Muscle layer of duodenum (tissue), 2 donors: Measurements from ENCODE around the gene TLR1.
"Not testable (repeated sequence)": the region's sequence is repeated elsewhere in the genome, so short reads cannot be mapped to it uniquely, and the experiment has no call there.

Experiments
- H3K27ac ChIP-seq: one replicate; pipeline ENCODE4 v1.7.0; 2013; ENCODE audit warnings: mild to moderate bottlenecking, low read length
- H3K27me3 ChIP-seq: one replicate; pipeline ENCODE4 v1.7.0; 2013; ENCODE audit warnings: low read depth, mild to moderate bottlenecking, control low read depth, low read length
- H3K36me3 ChIP-seq, 2 donors: one replicate each; pipeline ENCODE4 v1.7.0; 2013; ENCODE audit warnings: low read length in 2 of 2, control low read depth in 1 of 2, mild to moderate bottlenecking in 1 of 2; ENCODE audit not compliant: insufficient read depth in 2 of 2, control insufficient read depth in 1 of 2
- H3K4me1 ChIP-seq, 2 donors: one replicate each; pipeline ENCODE4 v1.7.0; 2013; ENCODE audit warnings: low read length in 2 of 2, mild to moderate bottlenecking in 2 of 2, control low read depth in 1 of 2, moderate library complexity in 1 of 2; ENCODE audit not compliant: insufficient read depth in 2 of 2, control insufficient read depth in 1 of 2
- H3K4me3 ChIP-seq, 2 donors: one replicate each; pipeline ENCODE4 v1.7.0; 2013; ENCODE audit warnings: low read length in 2 of 2, low read depth in 1 of 2, mild to moderate bottlenecking in 1 of 2
- H3K9me3 ChIP-seq, 2 donors: one replicate each; pipeline ENCODE4 v1.7.0; 2013; ENCODE audit warnings: low read length in 2 of 2, control low read depth in 1 of 2, mild to moderate bottlenecking in 1 of 2; ENCODE audit not compliant: control insufficient read depth in 1 of 2
- donor health status: healthy.

The TLR1 gene

GRCh38 chr4:38769857-38770256 is 34.7 kb downstream of the TLR1 start:
- Histone ChIP-seq H3K36me3 (no peaks in the 10 kb centered on the region), H3K27me3 (no peaks in the 10 kb centered on the region), H3K4me1 (peaks cover 0 to 4% of the 10 kb centered on the region in 2 donors), H3K4me3 (no peak overlapping the region), H3K27ac (no peak overlapping the region), H3K9me3 (peaks cover 0 to under 1% of the 10 kb centered on the region in 2 donors)

GRCh38 chr4:38769441-38769840 is 35.1 kb downstream of the TLR1 start:
- Histone ChIP-seq H3K36me3 (no peaks in the 10 kb centered on the region), H3K4me3 (no peak overlapping the region), H3K27me3 (no peaks in the 10 kb centered on the region), H3K9me3 (no peaks in the 10 kb centered on the region), H3K27ac (no peak overlapping the region), H3K4me1 (peaks cover 0 to 4% of the 10 kb centered on the region in 2 donors)

GRCh38 chr4:38768968-38769394 is 35.6 kb downstream of the TLR1 start:
- H3K27ac ChIP-seq: no peak overlapping the region
- H3K9me3 ChIP-seq: no peaks in the 10 kb centered on the region
- no peaks in the 10 kb centered on the region for H3K36me3 ChIP-seq

GRCh38 chr4:38766940-38767339 is 37.7 kb downstream of the TLR1 start:
- not testable (repeated sequence) for H3K4me1 ChIP-seq, H3K9me3 ChIP-seq, H3K36me3 ChIP-seq, H3K4me3 ChIP-seq, H3K27me3 ChIP-seq, H3K27ac ChIP-seq

More at GRCh38 chr4:38768968-38769394, 35.6 kb downstream of the TLR1 start:
- H3K4me1 ChIP-seq: peaks cover 0 to 4% of the 10 kb centered on the region in 2 donors
- no peak overlapping the region for H3K4me3 ChIP-seq
- no peaks in the 10 kb centered on the region for H3K27me3 ChIP-seq

GRCh38 chr4:38765382-38765781 is 39.2 kb downstream of the TLR1 start:
- Histone ChIP-seq H3K4me1 (peaks cover 0 to 4% of the 10 kb centered on the region in 2 donors), H3K36me3 (no peaks in the 10 kb centered on the region), H3K27ac (no peak overlapping the region), H3K9me3 (no peaks in the 10 kb centered on the region), H3K27me3 (no peaks in the 10 kb centered on the region), H3K4me3 (no peak overlapping the region)

- Histone ChIP-seq H3K9me3 (no peaks in the 10 kb centered on the region), H3K27ac (no peak overlapping the region), H3K4me3 (no peak overlapping the region), H3K27me3 (no peaks in the 10 kb centered on the region), H3K4me1 (peaks cover 0 to 4% of the 10 kb centered on the region in 2 donors), H3K36me3 (no peaks in the 10 kb centered on the region)
These were observed 40.3 kb downstream of the TLR1 start for GRCh38 chr4:38764277-38764676.

GRCh38 chr4:38762560-38762959 is 42.0 kb downstream of the TLR1 start:
- no peaks in the 10 kb centered on the region for H3K36me3 ChIP-seq
- no peaks in the 10 kb centered on the region for H3K4me1 ChIP-seq
- H3K4me3 ChIP-seq: no peak overlapping the region
- H3K27me3 ChIP-seq: no peaks in the 10 kb centered on the region
- H3K27ac ChIP-seq: no peak overlapping the region
- no peaks in the 10 kb centered on the region for H3K9me3 ChIP-seq

GRCh38 chr4:38759790-38760122 is 44.8 kb downstream of the TLR1 start:
- Histone ChIP-seq H3K4me1 (no peaks in the 10 kb centered on the region), H3K36me3 (no peaks in the 10 kb centered on the region), H3K27me3 (no peaks in the 10 kb centered on the region), H3K9me3 (no peaks in the 10 kb centered on the region), H3K4me3 (no peak overlapping the region), H3K27ac (no peak overlapping the region)

GRCh38 chr4:38759113-38759789 is 45.3 kb downstream of the TLR1 start:
- no peak overlapping the region for H3K27ac ChIP-seq
- no peaks in the 10 kb centered on the region for H3K9me3 ChIP-seq

GRCh38 chr4:38757945-38758600 is 46.5 kb downstream of the TLR1 start:
- Histone ChIP-seq H3K4me1 (no peaks in the 10 kb centered on the region), H3K9me3 (no peaks in the 10 kb centered on the region), H3K4me3 (no peak overlapping the region), H3K36me3 (no peaks in the 10 kb centered on the region), H3K27me3 (no peaks in the 10 kb centered on the region), H3K27ac (no peak overlapping the region)

More at GRCh38 chr4:38759113-38759789, 45.3 kb downstream of the TLR1 start:
- Histone ChIP-seq H3K27me3 (no peaks in the 10 kb centered on the region), H3K4me3 (no peak overlapping the region), H3K36me3 (no peaks in the 10 kb centered on the region), H3K4me1 (no peaks in the 10 kb centered on the region)

- H3K4me3 ChIP-seq: peak overlapping the region in 1 of 2 donors; percentile 3
- peak overlapping the region; percentile 76 for H3K27ac ChIP-seq
- H3K36me3 ChIP-seq: no peaks in the 10 kb centered on the region
- no peaks in the 10 kb centered on the region for H3K9me3 ChIP-seq
- H3K4me1 ChIP-seq: no peaks in the 10 kb centered on the region
- H3K27me3 ChIP-seq: no peaks in the 10 kb centered on the region
These were observed 51.4 kb downstream of the TLR1 start for GRCh38 chr4:38752941-38753806.
